Epithelial cell of proximal tubule (primary cell): ENCODE measurements around the gene SPATS2L. TPM values are rescaled to one million over a fixed set of nuclear protein-coding genes. Genes with fewer than 3 reads are reported as not detected.

Experiments
- DNase-seq: peaks from one replicate; pipeline ENCODE4 v3.0.0-alpha.2; 2011; ENCODE audit warnings: low read depth
- H3K4me3 ChIP-seq: 2 replicates; pipeline ENCODE4 v1.5.1; 2011; ENCODE audit warnings: low read depth, mild to moderate bottlenecking, low read length
- total RNA-seq: library from RNA; depleted of rRNA; stranded (reverse); fragments of >200 nt; gene quantifications from 2 replicates; pipeline ENCODE4 v1.2.3, GENCODE V29; 2015
- TF ChIP-seq, protein P1 (sequence below): conservative IDR thresholded peaks from 2 replicates; pipeline ENCODE4 v1.5.1; 2012; ENCODE audit warnings: low read depth, mild to moderate bottlenecking, low read length

SPATS2L gene
- total RNA-seq, 1 donor from 2014 or later, result 93.9 TPM

DNA sequence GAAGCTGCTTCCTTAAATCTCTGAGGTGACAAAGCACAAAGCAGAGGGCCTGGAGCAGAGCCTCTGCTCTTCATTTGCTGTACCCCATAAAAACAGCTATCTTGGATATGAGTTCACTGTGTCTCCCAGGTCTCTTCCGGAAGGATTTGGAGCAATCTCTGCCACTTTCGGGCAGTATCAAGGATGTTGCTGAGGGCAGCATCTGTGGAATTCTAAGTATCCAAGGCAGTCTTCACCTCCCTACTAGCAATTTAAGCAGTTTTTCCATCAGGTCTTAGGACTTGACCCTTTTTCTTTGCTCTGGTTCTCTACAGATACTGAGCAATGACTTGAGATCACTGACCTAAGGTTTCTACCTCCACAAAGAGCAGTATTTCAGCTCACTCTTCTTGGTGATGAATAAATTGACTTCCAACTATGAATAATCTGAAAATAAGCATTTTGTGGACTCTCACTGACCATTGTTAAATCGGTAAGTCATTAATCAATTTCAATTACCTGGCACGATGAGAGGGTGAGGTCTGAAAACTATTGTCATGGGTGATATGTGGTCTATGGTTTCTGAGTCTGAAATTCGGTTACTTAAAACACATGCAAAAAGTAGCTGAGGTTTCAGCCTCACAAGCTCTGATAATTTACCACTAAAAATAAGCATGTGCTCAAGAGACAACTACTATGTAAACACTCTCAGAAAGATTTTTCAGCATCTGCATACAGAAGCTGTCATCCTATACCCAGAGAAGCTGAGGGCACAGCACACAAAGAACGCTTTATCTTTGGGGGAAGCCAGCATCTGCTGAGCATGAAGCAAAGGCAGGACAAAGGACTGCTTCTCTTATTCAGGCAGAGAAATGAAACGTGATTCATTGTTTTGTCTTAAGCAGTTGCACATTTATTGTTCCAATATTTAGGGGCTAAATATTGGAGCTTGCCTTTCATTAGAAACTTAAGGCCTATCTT, 32.1 kb upstream of the SPATS2L start:
- TF ChIP-seq, protein P1, sequence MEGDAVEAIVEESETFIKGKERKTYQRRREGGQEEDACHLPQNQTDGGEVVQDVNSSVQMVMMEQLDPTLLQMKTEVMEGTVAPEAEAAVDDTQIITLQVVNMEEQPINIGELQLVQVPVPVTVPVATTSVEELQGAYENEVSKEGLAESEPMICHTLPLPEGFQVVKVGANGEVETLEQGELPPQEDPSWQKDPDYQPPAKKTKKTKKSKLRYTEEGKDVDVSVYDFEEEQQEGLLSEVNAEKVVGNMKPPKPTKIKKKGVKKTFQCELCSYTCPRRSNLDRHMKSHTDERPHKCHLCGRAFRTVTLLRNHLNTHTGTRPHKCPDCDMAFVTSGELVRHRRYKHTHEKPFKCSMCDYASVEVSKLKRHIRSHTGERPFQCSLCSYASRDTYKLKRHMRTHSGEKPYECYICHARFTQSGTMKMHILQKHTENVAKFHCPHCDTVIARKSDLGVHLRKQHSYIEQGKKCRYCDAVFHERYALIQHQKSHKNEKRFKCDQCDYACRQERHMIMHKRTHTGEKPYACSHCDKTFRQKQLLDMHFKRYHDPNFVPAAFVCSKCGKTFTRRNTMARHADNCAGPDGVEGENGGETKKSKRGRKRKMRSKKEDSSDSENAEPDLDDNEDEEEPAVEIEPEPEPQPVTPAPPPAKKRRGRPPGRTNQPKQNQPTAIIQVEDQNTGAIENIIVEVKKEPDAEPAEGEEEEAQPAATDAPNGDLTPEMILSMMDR, result no peak
- no peak for DNase-seq
- no peak overlapping the region for H3K4me3 ChIP-seq

- no peak overlapping the region for H3K4me3 ChIP-seq
- no peak for DNase-seq
- TF ChIP-seq, protein P1, result no peak
Observed at GRCh38 chr2:200275295-200276013, 31.0 kb upstream of the SPATS2L start.

GRCh38 chr2:200276472-200276871, 30.0 kb upstream of the SPATS2L start:
- no peak overlapping the region for H3K4me3 ChIP-seq
- TF ChIP-seq, protein P1, result no peak
- no peak for DNase-seq

GRCh38 chr2:200278694-200279316, 27.7 kb upstream of the SPATS2L start:
- H3K4me3 ChIP-seq, result no peak overlapping the region
- DNase-seq, result no peak
- TF ChIP-seq, protein P1, result no peak

- H3K4me3 ChIP-seq, result no peak overlapping the region
- DNase-seq, result no peak
- TF ChIP-seq, protein P1, result no peak
Observed at GRCh38 chr2:200279857-200280256, 26.6 kb upstream of the SPATS2L start.

- H3K4me3 ChIP-seq, result no peak overlapping the region
- DNase-seq, result no peak
- TF ChIP-seq, protein P1, result no peak
Observed at GRCh38 chr2:200286578-200286977, 19.9 kb upstream of the SPATS2L start.
